Thymus (tissue), 11 donors: ENCODE measurements around the gene KLF15. TPM values are rescaled to one million over a fixed set of nuclear protein-coding genes. Genes with fewer than 3 reads are reported as not detected.

Source experiments
- DNase-seq, 9 donors: peaks; one replicate each; pipeline ENCODE4 v3.0.0-alpha.2; 2013; ENCODE audit warnings: low spot score in 9 of 9, low read depth in 6 of 9, missing footprints in 1 of 9
- H3K27ac ChIP-seq, 2 donors: one replicate each; pipeline ENCODE4 v1.5.1; 2013; ENCODE audit warnings: control low read depth in 1 of 2, low read depth in 1 of 2, low read length in 1 of 2, mild to moderate bottlenecking in 1 of 2, moderate library complexity in 1 of 2
- H3K27me3 ChIP-seq, 2 donors: one replicate each; pipeline ENCODE4 v1.5.1; 2013; ENCODE audit warnings: low read length in 1 of 2; ENCODE audit not compliant: control insufficient read depth in 2 of 2, insufficient read depth in 1 of 2
- H3K36me3 ChIP-seq, 2 donors: one replicate each; pipeline ENCODE4 v1.5.1; 2013; ENCODE audit warnings: low read length in 1 of 2, mild to moderate bottlenecking in 1 of 2, moderate library complexity in 1 of 2; ENCODE audit not compliant: control insufficient read depth in 2 of 2, insufficient read depth in 2 of 2
- H3K4me1 ChIP-seq, 2 donors: one replicate each; pipeline ENCODE4 v1.5.1; 2013; ENCODE audit warnings: low read length in 2 of 2; ENCODE audit not compliant: control insufficient read depth in 2 of 2, insufficient read depth in 2 of 2
- H3K4me3 ChIP-seq, 2 donors: one replicate each; pipeline ENCODE4 v1.5.1; 2013; ENCODE audit warnings: low read length in 2 of 2, control low read depth in 1 of 2, mild to moderate bottlenecking in 1 of 2
- H3K9me3 ChIP-seq, 2 donors: one replicate each; pipeline ENCODE4 v1.5.1; 2013; ENCODE audit warnings: low read length in 1 of 2, mild to moderate bottlenecking in 1 of 2; ENCODE audit not compliant: control insufficient read depth in 2 of 2, insufficient read depth in 1 of 2
- WGBS: extraction: QIAGEN DNeasy Blood & Tissue Kit; methylation state at CpG from one replicate; pipeline ENCODE4 v1.1.7; 2013; 5-methylcytosine and 5-hydroxymethylcytosine counted together
- polyA plus RNA-seq: library from polyadenylated mRNA; stranded (reverse); fragments of 200-250 nt; gene quantifications from one replicate; pipeline ENCODE4 v1.2.3, GENCODE V29; 2013
- total RNA-seq: library from RNA; stranded (reverse); fragments of 120-200 nt; gene quantifications from one replicate; pipeline ENCODE4 v1.2.4, GENCODE V29; 2013
- donor health status: healthy.

The KLF15 gene
- total and polyA plus RNA-seq, 2 donors = 0.28 to 7.6 TPM

DNA sequence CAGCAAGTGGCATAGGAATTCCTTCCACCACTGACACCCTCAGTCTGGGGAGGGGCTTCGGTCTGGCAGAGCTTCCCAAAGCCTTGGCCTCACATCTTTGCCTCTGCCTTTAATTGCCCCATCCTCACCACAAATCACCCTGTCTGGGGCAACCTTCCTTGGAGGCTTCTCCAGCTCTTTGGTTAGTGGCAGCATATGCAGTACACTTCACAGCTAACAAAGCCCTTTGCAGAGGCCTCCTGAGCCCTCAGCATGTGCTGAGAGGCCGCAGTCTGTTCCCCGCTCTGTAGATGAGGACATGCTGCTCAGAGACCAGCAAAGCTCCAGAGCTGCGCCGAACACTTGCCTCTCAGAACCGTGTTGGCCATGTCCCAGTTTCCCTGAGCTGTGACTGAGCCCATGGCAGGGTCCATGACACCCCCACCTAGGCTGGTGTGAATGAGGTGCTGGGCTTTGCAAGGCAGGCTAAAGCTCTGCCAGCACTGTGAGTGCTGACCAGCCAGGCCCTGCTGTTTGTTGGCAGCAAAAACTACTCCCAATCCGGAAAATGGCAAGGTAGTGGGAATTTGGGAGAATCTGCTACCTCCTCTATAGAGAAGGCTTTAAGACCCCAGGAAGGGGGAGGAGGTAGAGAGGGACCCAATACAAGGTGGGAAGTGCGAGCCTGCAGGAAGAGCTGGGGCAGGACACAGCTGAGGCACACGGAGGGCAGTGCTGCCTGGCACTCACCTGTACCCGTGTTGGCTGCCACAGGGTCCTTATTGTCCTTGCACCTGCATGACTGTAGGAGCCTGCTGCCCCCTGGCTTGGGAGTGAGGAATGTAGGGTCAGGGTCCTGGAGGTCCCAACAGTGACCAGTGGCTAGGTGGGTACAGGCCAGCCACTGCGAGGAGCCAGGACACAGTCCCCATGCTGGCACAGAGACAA lies 8.4 kb upstream of the KLF15 start:
- Histone ChIP-seq H3K4me3 (no peak overlapping the region), H3K4me1 (no peaks in the 10 kb centered on the region), H3K27ac (no peak overlapping the region), H3K36me3 (no peaks in the 10 kb centered on the region), H3K27me3 (peaks cover 2 to 17% of the 10 kb centered on the region in 2 donors), H3K9me3 (no peaks in the 10 kb centered on the region)
- WGBS = 95% methylated on average over 11 of the region's 11 CpGs
- no peak for DNase-seq

DNA sequence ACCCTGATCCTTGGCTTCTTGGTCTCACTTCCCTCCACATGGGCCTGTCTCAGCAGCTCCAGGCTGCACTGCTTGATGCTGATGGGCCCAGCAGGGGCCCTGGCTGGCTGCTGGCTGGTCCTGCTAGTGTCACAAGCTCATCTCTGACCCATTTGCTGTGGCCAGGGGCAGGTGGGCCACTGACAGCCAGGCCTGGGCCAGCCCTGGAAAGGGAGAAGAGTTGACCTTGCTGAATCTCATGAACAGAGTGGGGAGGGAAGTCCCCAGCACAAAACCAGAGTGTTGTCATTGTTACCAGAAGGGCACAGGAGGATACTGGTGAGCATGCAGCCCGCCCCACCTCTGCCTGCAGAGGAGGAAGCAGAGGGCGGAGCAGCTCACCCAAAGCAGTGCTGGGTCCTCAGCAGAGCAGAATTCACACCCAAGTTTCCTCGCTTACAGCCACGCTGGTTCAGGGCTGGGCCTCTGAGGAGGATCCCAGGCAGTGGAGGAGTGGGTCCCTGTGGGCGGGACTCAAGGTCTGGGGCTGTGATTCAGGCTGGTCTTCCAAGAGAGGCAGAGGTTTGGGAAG lies 7.6 kb upstream of the KLF15 start:
- H3K36me3 ChIP-seq = no peaks in the 10 kb centered on the region
- H3K4me1 ChIP-seq = no peaks in the 10 kb centered on the region
- WGBS = 95% methylated on average over 5 of the region's 5 CpGs
- H3K27me3 ChIP-seq = peaks cover 4 to 25% of the 10 kb centered on the region in 2 donors
- no peaks in the 10 kb centered on the region for H3K9me3 ChIP-seq
- no peak overlapping the region for H3K4me3 ChIP-seq
- no peak for DNase-seq
- no peak overlapping the region for H3K27ac ChIP-seq

DNA sequence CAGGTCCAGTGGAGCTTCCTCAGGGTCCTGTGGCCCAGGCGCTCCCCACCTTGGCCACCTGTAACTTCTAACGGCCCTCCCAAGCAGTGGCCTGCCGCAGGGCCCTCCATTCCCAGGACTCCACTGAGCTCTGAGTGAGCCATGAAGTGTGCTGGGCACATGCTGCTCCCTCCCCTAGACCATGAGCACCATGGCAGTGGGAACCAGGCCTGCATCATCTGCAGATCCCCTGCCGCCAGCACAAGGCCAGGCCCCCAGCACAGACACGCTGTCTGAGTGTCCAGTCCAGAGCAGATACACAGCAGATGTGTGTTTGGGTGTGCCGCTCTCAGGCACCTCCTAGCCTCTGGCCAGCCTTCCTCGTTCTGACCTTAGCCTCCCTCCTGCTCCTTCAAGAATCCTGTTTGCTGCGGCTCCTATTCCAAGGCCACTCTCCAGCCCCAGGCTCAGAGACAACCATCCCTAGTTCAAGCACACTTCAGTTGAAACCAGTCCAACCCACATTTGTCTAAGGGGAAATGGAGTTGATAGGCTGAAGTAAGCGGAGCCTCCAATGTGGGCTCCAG lies 7.0 kb upstream of the KLF15 start:
- 95% methylated on average over 9 of the region's 9 CpGs for WGBS

DNA sequence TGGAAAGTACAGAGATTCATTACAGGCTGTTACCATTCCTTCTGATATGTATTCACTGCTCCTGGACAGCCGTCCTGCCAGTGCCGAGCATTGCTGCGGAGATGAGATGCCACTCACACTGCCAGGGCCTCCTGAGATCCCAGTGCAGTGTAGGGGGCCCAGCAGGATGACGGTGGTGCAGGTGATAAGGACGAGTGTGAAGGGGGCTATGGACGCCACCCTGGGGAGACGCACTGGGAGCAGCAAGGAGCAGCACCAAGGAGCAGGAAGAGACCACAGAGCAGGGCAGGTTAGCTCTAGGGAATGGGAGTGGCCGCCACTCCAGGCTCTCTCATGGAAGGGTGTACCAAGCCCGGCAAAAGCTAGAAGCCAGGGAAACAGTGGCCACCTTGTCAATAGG lies 4.0 kb upstream of the KLF15 start:
- WGBS = 91% methylated on average over 9 of the region's 9 CpGs
- Histone ChIP-seq H3K36me3 (no peaks in the 10 kb centered on the region), H3K4me3 (no peak overlapping the region), H3K9me3 (peaks cover 0 to 4% of the 10 kb centered on the region in 2 donors), H3K4me1 (peaks cover 7 to 12% of the 10 kb centered on the region in 2 donors), H3K27ac (no peak overlapping the region), H3K27me3 (peaks cover 37 to 55% of the 10 kb centered on the region in 2 donors)
- no peak for DNase-seq

More for the DNA sequence above, 7.0 kb upstream of the KLF15 start:
- Histone ChIP-seq H3K9me3 (no peaks in the 10 kb centered on the region), H3K27me3 (peaks cover 7 to 29% of the 10 kb centered on the region in 2 donors), H3K27ac (no peak overlapping the region), H3K36me3 (no peaks in the 10 kb centered on the region), H3K4me1 (no peaks in the 10 kb centered on the region), H3K4me3 (no peak overlapping the region)
- DNase-seq = no peak

DNA sequence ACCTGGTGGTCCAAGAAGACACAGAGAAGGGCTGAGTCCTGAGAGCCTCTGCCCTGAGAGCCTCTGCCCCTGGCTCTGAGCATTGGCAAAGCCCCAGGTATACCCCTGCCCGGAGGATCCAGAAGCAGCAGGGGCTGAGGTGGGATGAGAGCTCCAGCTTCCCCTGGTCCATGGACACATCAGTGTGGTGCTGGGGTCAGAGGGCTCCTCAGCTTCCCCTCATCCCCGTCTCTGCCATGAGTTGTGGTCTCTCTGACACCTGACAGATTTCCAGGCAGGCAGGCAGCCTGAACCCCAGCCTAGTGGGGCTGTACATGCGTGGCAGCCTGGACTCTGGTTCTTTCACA lies 3.5 kb upstream of the KLF15 start:
- Histone ChIP-seq H3K27ac (no peak overlapping the region), H3K4me3 (no peak overlapping the region), H3K36me3 (no peaks in the 10 kb centered on the region), H3K4me1 (peaks cover 7 to 17% of the 10 kb centered on the region in 2 donors), H3K27me3 (peaks cover 42 to 60% of the 10 kb centered on the region in 2 donors), H3K9me3 (peaks cover 0 to 4% of the 10 kb centered on the region in 2 donors)
- WGBS = 84% methylated on average over 3 of the region's 3 CpGs
- DNase-seq = no peak

DNA sequence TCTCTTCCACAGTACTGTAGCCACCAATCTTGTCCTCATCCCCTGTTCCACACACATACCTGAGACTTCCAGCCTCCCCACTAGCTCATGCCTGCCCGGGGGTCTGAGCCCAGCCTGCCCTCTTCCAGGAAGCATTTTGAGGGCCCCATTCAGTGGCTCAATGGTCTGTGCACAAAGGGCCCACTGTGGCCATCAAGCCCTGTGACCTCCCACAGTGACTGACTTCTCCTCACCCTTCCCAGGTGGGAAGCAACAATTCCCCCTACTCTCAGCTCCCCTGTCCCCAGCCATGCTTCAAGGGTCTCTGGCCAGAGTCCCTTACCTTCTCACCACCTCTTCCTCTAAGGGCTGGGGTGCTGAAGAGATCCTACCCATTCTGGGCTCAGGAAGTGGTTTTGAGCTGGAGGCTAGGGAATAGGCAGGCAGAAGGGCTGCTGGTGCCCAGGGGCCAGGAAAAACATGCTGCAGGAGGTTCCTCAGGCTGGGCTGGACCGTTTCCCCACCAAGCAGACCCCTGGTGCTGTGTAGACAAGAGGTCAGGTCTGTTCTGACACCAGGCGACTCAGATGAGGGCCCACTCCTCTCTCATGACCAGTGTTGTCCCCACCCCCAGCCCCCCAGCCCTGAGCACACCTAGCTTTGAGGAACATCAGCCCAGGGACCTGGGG lies 3.0 kb upstream of the KLF15 start:
- peaks cover 0 to 4% of the 10 kb centered on the region in 2 donors for H3K9me3 ChIP-seq
- peaks cover 7 to 22% of the 10 kb centered on the region in 2 donors for H3K4me1 ChIP-seq
- H3K4me3 ChIP-seq = no peak overlapping the region
- no peak overlapping the region for H3K27ac ChIP-seq
- peaks cover 47 to 65% of the 10 kb centered on the region in 2 donors for H3K27me3 ChIP-seq
- WGBS = 77% methylated on average over 3 of the region's 3 CpGs
- DNase-seq = no peak
- no peaks in the 10 kb centered on the region for H3K36me3 ChIP-seq

DNA sequence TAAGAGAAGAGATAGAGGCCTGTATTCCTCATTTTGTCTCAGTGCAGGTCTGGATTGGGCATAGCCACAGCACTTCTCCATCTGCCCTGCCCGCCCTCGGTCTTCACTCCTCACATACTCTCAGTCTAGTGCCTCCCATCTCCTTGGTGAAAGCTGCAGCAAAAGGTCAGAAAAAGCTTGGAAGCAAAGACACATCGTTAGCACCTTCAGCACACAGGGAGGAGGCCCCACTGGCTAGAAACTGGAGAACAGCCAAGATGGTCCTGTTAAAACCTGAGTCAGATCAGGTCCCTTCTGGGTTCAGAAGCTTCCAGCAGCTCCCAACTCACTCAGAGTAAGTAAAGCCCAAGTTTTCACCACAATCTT lies 1.6 kb upstream of the KLF15 start:
- Histone ChIP-seq H3K4me3 (no peak overlapping the region), H3K27me3 (peaks cover 52 to 76% of the 10 kb centered on the region in 2 donors), H3K9me3 (peaks cover 0 to 4% of the 10 kb centered on the region in 2 donors), H3K4me1 (peaks cover 7 to 23% of the 10 kb centered on the region in 2 donors), H3K27ac (no peak overlapping the region), H3K36me3 (no peaks in the 10 kb centered on the region)
- no peak for DNase-seq
- 86% methylated on average over 3 of the region's 3 CpGs for WGBS

DNA sequence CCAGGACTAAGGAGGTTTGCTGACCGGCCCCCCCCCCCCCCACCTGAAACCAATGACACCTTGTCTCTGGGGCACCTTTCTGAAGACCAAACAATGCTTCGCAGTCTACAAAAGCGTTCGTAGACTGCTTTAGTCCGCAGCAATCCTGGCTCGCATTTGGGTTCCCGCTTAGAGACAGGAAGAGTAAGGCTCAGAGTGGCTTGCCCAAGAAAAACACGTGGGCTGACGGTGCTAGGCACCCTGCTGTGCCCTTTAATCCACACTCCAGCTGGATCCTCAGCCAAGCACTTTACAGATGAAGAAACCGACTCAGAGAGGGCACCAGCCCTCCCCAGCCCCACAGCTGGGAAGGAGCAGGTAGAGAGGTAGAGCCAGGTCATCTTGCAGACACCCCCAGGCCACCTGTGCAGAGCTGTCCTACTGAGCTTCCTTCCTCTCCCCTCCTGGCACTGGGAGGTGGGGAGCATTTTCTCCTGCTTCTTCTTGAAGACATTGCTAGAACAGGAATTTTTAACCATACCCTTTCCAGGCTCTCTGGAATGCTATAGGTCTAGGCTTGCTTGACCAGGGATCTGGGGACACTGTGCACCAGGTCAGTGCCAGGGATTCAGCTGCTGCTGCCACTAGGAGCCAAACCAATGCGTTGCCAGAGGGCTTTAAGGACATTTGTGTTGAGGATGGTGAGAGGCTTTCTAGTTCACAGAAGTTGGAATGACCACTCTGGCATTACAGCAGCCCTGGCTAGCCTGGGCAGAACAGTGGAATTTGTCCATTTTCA lies 1.0 kb upstream of the KLF15 start:
- no peak for DNase-seq
- Histone ChIP-seq H3K27ac (no peak overlapping the region), H3K36me3 (no peaks in the 10 kb centered on the region), H3K9me3 (peaks cover 0 to 4% of the 10 kb centered on the region in 2 donors), H3K27me3 (peaks cover 52 to 80% of the 10 kb centered on the region in 2 donors), H3K4me1 (peaks cover 7 to 23% of the 10 kb centered on the region in 2 donors), H3K4me3 (peak overlapping the region in 1 of 2 donors; percentile 61)
- WGBS = 12% methylated on average over 11 of the region's 11 CpGs
